Uterus (tissue), 2 donors: ENCODE results near the gene ERMARD.

ENCODE experiments used
- CTCF ChIP-seq, 4 experiments: fragments of 200-600 bp in 2 of 4; fragments of 450-650 bp in 2 of 4; sonication (generic) in 2 of 4; IDR thresholded peaks; one replicate each; pipeline ENCODE4 v1.5.1; 2016 to 2019; ENCODE audit warnings: antibody characterized with exemption in 4 of 4, mild to moderate bottlenecking in 2 of 4, moderate library complexity in 1 of 4
- POLR2A ChIP-seq, 2 donors: fragments of 450-650 bp; IDR thresholded peaks; one replicate each; pipeline ENCODE4 v1.6.1; 2016; ENCODE audit warnings: antibody characterized with exemption in 2 of 2, mild to moderate bottlenecking in 1 of 2, moderate library complexity in 1 of 2

GRCh38 chr6:169783971-169784820, 32.8 kb downstream of the ERMARD start:
- TF ChIP-seq CTCF (IDR thresholded peaks at IDR 0.05) (no peak), POLR2A (IDR thresholded peaks at IDR 0.05) (no peak)
